KOPT-K1 (cell line): Measurements from ENCODE around the gene TNFRSF17.
A peak's percentile ranks its signal among the peaks of the same experiment; 100 is the strongest.
"Not testable (repeated sequence)": the region's sequence is repeated elsewhere in the genome, so short reads cannot be mapped to it uniquely, and the experiment has no call there.

ENCODE experiments used
- H3K27ac ChIP-seq: fragments of 200-600 bp; sonication (generic); 2 replicates; pipeline ENCODE4 v1.5.1; 2016; ENCODE audit warnings: antibody characterized with exemption, mild to moderate bottlenecking, low read depth, low read length; ENCODE audit not compliant: poor library complexity, severe bottlenecking
- H3K36me3 ChIP-seq: fragments of 200-600 bp; sonication (generic); 2 replicates; pipeline ENCODE4 v1.5.1; 2017; ENCODE audit warnings: antibody characterized with exemption, mild to moderate bottlenecking, low read length, moderate library complexity; ENCODE audit not compliant: insufficient read depth
- H3K9me3 ChIP-seq: fragments of 200-600 bp; sonication (generic); 2 replicates; pipeline ENCODE4 v1.5.1; 2017; ENCODE audit warnings: antibody characterized with exemption, low read length, mild to moderate bottlenecking; ENCODE audit not compliant: insufficient read depth, poor library complexity, severe bottlenecking

Gene TNFRSF17

DNA sequence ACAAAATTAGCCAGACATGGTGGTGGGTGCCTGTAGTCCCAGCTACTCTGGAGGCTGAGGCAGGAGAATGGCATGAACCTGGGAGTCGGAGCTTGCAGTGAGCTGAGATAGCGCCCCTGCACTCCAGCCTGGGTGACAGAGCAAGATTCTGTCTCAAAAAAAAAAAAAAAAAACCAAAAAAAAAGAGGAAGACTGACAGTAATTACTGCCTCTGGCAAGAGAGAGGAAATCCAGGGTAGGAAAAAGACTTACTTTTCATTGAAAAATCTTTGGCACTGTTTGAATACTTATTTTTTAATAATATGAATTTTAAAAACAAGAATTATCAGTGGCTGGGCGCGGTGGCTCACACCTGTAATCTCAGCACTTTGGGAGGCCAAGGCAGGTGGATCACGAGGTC lies 2.6 kb upstream of the TNFRSF17 start:
- H3K27ac ChIP-seq, H3K9me3 ChIP-seq, H3K36me3 ChIP-seq: not testable (repeated sequence)

DNA sequence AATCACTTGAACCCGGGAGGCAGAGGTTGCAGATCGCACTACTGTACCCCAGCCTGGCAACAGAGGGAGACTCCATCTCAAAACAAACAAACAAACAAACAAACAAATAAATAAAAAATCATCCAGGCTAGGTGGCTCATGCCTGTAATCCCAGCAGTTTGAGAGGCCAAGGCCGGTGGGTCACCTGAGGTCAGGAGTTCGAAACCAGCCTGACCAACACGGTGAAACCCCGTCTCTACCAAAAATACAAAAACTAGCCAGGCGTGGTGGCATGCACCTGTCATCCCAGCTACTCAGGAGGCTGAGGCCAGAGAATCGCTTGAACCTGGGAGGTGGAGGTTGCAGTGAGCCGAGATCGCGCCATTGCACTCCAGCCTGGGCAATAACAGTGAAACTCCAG lies 2.0 kb upstream of the TNFRSF17 start:
- not testable (repeated sequence) for H3K27ac ChIP-seq

GRCh38 chr16:11963706-11964105 lies 1.3 kb upstream of the TNFRSF17 start:
- Histone ChIP-seq H3K9me3 (no peaks in the 10 kb centered on the region), H3K36me3 (no peaks in the 10 kb centered on the region), H3K27ac (no peak overlapping the region)

More for the DNA sequence above, 2.0 kb upstream of the TNFRSF17 start:
- H3K9me3 ChIP-seq, H3K36me3 ChIP-seq: not testable (repeated sequence)

DNA sequence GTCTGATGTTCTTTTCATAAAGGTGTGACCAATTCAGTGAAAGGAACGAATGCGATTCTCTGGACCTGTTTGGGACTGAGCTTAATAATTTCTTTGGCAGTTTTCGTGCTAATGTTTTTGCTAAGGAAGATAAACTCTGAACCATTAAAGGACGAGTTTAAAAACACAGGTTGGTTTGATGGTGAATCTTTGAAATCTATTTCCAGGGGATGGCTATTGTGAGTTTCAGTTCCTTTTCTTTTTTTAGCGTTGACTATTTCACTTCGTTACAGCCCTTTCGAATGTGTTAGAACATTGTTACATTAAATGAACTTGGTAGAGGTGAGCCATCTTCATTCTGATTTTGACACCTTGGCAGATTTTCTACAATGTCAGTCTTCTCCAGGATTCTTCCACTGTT lies 1.2 kb downstream of the TNFRSF17 start:
- Histone ChIP-seq H3K36me3 (no peaks in the 10 kb centered on the region), H3K9me3 (no peaks in the 10 kb centered on the region), H3K27ac (no peak overlapping the region)

- H3K9me3 ChIP-seq = no peaks in the 10 kb centered on the region
- no peak overlapping the region for H3K27ac ChIP-seq
- no peaks in the 10 kb centered on the region; the same call in 1 of the 2 replicates for H3K36me3 ChIP-seq
Observed at GRCh38 chr16:11967195-11967911, 2.3 kb downstream of the TNFRSF17 start.

- no peaks in the 10 kb centered on the region for H3K9me3 ChIP-seq
- no peaks in the 10 kb centered on the region; the same call in 1 of the 2 replicates for H3K36me3 ChIP-seq
- H3K27ac ChIP-seq = no peak overlapping the region
Observed at GRCh38 chr16:11968577-11968976, 3.6 kb downstream of the TNFRSF17 start.

DNA sequence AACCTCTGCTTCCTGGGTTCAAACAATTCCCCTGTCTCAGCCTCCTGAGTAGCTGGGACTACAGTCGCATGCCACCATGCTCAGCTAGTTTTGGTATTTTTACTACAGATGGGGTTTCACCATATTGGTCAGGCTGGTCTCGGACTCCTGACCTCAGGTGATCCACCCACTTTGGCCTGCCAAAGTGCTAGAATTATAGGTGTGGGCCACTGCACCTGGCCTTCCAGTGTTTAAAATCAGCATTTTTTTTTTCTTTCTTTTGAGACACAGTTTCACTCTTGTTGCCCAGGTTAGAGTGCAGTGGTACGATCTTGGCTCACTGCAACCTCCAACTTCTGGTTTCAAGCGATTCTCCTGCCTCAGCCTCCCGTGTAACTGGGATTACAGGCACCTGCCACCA lies 5.3 kb downstream of the TNFRSF17 start:
- H3K27ac ChIP-seq, H3K9me3 ChIP-seq, H3K36me3 ChIP-seq: not testable (repeated sequence)

DNA sequence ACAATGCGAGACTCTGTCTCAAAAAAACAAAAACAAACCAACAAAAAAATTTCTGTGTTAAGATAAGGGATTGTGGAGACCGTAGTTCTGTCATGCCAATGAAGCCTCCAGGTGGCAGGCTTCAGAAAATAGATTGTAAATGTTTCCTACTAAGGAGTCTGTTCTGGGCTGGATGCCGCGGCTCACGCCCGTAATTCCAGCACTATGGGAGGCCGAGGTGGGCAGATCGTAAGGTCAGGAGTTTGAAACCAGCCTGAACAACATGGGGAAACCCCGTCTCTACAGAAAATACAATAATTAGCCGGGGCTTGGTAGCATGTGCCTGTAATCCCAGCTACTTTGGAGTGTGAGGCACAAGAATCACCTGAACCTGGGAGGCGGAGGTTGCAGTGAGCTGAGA lies 7.1 kb downstream of the TNFRSF17 start:
- Histone ChIP-seq H3K27ac (no peak overlapping the region), H3K9me3 (no peaks in the 10 kb centered on the region), H3K36me3 (no peaks in the 10 kb centered on the region; the same call in 1 of the 2 replicates)

DNA sequence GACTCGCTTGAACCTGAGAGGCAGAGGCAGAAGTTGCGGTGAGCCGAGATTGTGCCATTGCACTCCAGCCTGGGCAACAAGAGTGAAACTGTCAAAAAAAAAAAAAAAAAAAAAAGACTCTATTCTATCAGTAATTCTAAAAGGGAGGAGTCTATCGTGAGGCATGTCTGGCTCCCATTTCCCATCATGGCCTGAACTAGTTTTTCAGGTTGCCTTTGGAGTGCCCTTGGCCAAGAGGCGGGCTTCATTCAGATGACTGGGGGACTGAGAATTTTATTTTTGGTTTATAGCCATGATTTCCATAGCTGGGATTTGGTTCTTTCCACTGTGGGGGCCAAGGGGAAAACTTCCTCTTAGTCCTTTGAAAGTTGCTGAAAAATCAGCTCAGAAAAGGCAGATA lies 8.1 kb downstream of the TNFRSF17 start:
- H3K27ac ChIP-seq = no peak overlapping the region
- no peaks in the 10 kb centered on the region for H3K9me3 ChIP-seq
- no peaks in the 10 kb centered on the region; the same call in 1 of the 2 replicates for H3K36me3 ChIP-seq

GRCh38 chr16:11976850-11977375 lies 11.9 kb downstream of the TNFRSF17 start:
- peak overlapping the region; percentile 69 for H3K27ac ChIP-seq
- no peaks in the 10 kb centered on the region for H3K9me3 ChIP-seq
- no peaks in the 10 kb centered on the region; the same call in 1 of the 2 replicates for H3K36me3 ChIP-seq

GRCh38 chr16:11977376-11978041 lies 12.5 kb downstream of the TNFRSF17 start:
- Histone ChIP-seq H3K9me3 (no peaks in the 10 kb centered on the region), H3K27ac (peak overlapping the region; percentile 69), H3K36me3 (no peaks in the 10 kb centered on the region; the same call in 1 of the 2 replicates)

DNA sequence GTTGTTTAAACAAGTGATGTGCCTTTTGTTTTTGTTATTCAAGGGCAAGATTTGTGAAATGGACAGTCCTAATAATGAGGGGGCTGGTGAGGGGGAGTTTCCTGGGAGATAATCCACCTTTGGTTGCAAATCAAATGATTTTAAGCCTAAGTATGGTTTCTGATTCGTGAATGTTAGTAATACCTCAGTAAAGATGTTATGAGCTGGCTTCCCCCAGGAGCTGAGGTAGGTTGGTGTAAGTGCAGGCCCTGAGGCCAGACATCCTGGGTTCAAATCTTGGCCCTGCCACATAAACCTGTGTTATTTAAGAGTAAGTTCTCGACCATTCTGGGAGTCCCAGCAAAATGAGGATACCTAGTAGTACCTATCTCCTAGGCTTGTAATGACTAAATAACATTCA lies 13.1 kb downstream of the TNFRSF17 start:
- H3K9me3 ChIP-seq = no peaks in the 10 kb centered on the region
- no peaks in the 10 kb centered on the region; the same call in 1 of the 2 replicates for H3K36me3 ChIP-seq
- H3K27ac ChIP-seq = no peak overlapping the region

- Histone ChIP-seq H3K9me3 (no peaks in the 10 kb centered on the region), H3K27ac (no peak overlapping the region), H3K36me3 (no peaks in the 10 kb centered on the region; the same call in 1 of the 2 replicates)
Observed at GRCh38 chr16:11979013-11979672, 14.1 kb downstream of the TNFRSF17 start.

DNA sequence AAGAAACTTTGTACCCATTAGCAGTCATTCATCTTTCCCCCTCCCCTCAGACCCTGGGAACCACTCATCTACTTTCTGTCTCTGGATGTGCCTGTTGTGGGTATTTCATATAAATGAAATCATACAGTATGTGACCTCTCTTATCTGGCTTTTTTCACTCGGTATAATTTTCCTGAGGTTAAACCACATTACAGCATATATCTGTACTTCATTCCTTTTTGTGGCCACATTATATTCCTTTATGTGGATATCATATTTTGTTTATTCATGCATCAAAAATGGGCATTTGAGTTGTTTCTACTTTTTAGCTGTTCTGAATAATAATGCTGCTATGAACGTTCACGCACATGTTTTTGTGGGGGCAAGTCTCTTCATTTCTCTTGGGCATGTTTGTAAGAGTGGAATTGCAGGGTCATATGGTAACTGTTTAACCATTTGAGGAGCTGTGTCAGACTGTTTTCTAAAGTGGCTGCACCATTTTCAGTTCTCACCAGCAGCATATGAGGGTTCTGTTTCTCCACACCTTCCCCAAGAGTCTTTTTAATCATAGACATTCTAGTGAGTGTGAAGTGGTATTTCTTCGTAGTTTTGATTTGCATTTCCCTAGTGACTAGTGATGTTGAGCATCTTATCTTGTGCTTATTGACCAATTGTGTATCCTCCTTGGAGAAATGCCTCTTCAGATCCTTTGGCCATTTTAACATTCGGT lies 15.3 kb downstream of the TNFRSF17 start:
- no peaks in the 10 kb centered on the region for H3K36me3 ChIP-seq
- H3K9me3 ChIP-seq = no peaks in the 10 kb centered on the region
- H3K27ac ChIP-seq = no peak overlapping the region

DNA sequence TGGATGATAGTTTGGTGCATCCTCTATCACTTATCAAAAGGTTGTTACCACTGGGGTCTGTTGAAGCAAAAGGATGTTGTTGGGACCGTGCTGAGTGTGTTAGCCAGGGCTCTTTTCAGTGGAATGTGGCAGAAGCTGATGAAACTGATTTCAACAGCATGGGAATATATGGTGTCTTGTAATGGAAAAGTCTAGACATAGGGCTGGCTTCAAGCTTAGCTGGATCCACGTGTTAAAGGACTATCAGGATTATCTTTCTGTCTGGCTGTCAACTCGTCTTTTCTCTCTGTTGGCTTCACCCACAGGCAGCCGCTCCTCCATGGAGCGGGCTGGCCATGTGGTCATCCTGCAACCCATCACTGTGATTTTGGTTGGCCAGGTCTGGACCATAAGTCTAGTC lies 20.2 kb downstream of the TNFRSF17 start:
- no peak overlapping the region for H3K27ac ChIP-seq
- H3K36me3 ChIP-seq = no peaks in the 10 kb centered on the region
- no peaks in the 10 kb centered on the region for H3K9me3 ChIP-seq
